Measurements from ENCODE around the gene CYSLTR1.
"Not testable (repeated sequence)": the region's sequence is repeated elsewhere in the genome, so short reads cannot be mapped to it uniquely, and the experiment has no call there.

CYSLTR1 gene, protein sequence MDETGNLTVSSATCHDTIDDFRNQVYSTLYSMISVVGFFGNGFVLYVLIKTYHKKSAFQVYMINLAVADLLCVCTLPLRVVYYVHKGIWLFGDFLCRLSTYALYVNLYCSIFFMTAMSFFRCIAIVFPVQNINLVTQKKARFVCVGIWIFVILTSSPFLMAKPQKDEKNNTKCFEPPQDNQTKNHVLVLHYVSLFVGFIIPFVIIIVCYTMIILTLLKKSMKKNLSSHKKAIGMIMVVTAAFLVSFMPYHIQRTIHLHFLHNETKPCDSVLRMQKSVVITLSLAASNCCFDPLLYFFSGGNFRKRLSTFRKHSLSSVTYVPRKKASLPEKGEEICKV

DNA sequence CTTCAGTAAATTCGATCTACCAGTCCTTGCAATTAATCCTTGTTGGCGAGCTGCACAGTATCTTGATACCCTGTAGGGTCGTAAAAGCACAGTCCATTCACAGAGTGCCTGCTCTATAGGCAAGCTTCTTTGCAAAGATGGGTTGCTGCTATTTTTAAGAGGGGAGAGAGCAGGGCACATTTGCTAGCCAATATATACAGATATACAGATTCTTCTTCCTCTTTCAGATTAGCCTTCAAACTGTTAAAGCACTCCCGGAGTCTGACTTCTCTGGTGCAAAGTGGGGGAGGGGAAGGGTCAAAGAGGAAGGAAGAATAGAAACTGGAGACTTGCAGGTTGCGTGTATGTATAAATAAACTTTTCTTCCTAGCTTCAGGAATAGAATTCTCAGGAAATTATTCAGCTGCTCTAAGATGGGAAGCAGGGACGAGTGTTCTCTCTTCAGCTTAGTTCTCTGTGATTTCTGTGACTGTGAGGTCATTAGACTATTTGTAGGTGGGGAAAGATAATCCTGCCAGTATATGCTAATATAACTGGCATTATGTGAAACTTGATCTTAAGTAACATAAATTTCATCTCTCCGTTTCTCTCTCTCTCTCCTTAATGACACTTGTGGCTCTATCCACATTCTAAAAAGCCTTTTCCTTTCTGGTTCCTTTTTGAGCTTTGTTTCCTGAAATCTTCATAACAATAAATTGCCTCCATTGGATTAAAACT lies at the start of gene CYSLTR1:
Gene CYSLTR1, minus strand, starts transcription at position 242 of the 717 bp plus-strand sequence. CDS start 53,865 bp downstream, outside the sequence.
- DNase-seq (ENCODE audit: low read depth in 2 of 2) = no peak

DNA sequence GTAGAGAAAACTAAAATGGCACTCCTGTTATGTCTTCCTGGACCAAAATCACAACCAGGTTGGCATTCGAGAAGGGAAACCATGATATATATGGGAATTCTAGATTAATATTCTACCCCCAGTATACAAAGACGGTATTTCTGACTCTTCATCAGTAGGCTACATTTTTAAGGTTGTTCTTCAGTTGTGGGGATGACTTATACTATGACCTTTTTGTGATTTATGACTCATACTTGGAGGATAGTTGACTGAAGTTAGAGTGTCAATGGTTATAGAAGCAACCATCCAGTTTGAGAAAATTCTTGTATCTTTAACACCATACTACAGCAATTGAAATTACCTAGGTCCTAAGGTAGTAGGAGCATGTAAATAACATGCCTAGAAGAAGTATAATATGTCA lies 49.8 kb upstream of the CYSLTR1 start:
- DNase-seq (ENCODE audit: low read depth in 2 of 2) = no peak

DNA sequence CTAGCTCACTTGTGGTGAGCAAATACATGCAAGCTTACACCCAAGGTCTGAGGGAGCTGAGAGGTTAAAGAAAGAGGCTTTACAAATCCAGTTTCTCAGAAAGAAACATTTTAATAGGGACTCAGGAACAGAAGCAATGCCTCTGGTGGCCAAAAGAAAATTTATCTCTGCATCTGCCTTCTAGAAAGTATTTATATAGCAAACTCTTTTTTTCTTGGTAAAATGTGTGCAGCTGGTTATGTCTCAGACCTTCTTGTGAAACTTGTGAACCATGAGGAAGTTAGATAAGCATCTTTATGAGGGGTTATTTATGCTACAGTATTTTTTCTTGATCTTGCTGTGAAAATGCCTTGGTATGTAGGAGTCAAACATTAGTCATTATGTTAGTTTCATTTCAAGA lies 48.5 kb upstream of the CYSLTR1 start:
- DNase-seq (ENCODE audit: low read depth in 2 of 2) = no peak

DNA sequence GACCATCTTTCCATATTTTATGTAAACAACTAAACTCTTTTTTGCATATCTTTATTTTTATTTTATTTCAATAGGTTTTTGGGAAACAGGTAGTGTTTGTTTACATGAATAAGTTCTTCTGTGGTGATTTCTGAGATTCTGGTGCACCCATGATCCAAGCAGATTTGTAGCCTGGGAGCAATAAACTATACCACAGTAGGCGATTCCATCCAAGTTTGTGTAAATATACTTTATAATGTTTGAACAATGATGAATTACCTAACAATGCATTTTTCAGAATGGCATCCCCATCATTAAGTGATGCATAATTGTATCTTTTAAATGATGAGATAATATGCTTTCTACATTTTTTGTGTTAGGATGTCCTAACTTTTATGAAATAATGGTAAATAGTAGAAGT lies 39.2 kb upstream of the CYSLTR1 start:
- DNase-seq (ENCODE audit: low read depth in 2 of 2) = no peak

DNA sequence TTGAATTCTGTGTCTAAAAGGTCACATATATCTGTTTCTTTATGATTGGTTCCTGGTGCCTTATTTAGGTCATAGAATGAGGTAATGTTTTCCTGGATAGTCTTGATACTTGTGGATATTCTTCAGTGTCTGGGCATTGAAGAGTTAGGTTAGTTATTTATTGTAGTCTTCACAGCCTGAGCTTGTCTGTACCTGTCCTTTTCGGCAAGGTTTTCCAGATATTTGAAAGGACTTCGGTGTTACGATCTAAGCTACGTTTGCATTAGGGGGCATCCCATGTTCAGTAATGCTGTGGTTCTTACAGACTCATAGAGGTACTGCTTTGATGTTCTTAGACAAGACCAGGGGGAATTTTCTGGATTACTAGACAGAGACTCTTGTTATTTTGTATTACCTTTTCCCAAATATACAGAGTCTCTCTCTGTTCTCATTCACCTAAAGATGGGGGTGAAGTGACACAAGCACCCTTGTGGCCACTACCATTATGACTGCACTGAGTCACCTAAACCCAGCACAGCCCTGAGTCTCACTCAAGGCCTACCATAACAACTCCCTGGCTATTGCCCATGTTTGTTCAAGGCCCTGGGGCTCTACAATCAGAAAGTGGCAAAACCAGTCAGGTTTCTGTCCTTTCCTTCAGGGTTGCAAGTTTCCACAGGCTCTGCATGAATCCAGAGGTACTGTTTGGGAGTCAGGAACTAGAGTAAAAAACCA lies 30.1 kb upstream of the CYSLTR1 start:
- no peak for DNase-seq (ENCODE audit: low read depth in 2 of 2)

DNA sequence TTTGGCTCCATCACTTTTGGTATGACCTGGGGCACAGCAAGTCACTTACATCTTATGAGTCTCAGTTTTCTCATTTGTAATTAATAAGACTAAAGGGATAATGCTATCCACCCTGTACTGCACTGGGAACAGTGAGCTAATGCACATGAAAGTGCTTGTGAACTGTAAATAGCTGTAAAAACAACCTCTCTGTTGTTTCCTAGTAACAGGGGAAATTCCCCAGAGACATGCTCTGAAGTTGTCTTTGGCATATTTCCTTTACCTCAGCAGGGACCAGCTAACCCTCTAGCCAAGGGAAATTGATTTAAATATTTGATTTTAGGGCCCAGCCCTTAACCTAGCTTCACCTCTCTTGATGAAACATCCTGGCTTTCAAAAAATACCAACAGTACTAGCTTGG lies 6.1 kb upstream of the CYSLTR1 start:
- DNase-seq (ENCODE audit: low read depth in 2 of 2) = no peak

DNA sequence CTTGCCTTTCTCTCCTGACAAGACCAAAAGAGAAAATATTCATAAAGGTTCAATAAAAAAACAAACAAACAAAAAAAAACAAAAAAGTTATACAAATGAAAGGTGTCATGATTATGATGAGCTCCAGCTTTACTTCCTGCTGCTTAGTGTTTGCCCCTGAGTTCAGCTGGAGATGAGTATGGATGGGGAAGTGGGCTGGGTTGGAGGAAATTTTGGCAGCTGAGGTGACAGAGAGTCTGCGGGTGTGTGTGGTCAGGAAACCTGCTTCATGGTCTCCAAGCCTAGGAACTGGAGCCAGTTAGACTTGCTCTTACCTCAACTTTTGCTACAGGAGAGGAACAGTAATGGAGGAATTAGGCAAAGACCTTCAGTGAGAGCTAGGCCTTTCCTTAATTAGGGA lies 4.3 kb upstream of the CYSLTR1 start:
- no peak for DNase-seq (ENCODE audit: low read depth in 2 of 2)

DNA sequence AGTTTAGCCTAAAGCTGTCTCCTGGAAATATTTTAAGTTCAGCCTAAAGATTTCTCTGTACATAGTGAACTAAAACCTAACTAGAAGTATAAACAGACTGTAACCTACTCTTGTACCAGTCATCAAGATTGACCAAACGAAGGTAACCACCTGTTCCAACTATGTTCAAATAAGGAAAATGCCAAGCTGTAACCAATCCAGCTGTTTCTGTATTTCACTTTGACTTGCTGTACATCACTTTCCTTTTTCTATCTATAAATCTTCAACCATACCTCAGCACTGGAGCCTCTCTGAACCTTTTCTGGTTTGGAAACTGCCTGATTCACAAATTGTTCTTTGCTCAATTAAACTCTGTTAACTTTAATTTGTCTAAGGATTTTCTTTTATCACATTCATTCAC lies 3.1 kb upstream of the CYSLTR1 start:
- DNase-seq (ENCODE audit: low read depth in 2 of 2) = no peak

DNA sequence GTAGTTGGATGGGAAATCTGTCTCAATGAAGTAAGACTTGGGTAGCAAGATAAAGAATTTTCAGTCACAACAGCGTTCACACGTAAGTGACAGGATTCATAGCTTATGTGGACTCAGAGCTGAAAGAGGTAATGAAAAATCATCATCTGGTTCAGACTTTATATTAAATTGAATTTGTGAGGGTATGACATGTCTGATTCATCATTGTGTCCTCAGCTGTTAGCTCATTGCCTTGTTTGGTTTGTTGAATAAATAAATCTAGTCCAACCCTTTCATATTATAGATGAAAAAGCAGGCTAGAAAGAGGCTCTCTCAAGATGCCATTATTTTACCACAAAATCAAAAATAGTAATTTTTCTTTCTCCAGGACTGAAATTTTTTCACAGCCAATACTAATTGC lies 2.7 kb upstream of the CYSLTR1 start:
- no peak for DNase-seq (ENCODE audit: low read depth in 2 of 2)

DNA sequence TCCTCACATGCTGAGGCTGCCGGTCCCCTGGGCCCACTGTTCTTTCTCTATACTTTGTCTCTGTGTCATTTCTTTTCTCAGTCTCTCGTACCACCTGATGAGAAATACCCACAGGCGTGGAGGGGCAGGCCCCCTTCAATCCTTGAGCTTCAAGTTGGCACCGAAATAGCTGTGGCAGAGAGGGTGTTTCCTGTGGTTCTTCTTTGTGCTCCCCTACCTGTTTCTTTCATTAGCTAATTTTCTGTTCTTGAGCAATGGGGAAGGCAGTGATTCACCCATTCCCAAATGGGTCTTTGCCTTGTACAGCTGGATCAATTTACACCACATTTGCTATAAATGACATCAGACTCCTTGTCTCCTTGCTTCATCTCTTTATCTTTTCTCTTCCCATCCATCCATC lies 2.1 kb upstream of the CYSLTR1 start:
- DNase-seq (ENCODE audit: low read depth in 2 of 2) = no peak

DNA sequence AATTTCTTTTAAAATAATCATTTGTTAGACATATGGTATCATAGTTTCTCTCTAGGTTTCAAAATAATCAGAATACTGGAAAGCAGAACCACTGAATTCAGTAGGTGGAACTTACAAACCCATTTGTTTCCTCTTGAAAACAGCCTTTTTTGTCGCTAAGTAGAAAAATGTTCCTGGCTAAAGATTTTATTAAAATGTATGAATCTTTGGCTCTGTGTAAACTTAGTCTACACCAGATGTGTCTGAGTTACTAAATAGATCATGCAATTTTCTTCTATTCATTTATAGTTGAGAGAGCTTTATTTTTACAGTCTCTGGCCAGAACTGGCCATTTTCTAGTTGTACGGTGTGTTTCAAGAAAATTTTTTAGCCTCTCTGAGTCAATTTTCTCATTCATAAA lies 1.0 kb downstream of the CYSLTR1 start:
- no peak for DNase-seq (ENCODE audit: low read depth in 2 of 2)

DNA sequence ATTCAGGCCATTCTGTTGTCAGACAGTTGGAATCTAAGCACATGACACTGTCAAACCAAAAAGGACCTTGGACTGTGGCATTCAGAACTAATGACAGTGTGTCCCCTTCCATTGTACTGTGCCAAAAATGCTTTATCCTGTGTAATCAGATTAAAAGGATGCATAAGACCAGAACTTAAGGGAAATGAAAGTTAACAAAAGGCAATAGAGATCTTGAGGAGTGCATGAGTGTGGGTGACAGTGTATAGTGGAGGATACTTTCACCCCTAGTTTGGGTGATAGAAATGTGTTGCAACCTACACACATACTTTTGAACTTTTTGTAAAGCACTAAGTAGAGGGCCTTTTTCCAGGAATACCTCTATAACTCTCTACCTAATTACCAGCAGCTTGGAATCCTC lies 4.5 kb downstream of the CYSLTR1 start:
- no peak for DNase-seq (ENCODE audit: low read depth in 2 of 2)

DNA sequence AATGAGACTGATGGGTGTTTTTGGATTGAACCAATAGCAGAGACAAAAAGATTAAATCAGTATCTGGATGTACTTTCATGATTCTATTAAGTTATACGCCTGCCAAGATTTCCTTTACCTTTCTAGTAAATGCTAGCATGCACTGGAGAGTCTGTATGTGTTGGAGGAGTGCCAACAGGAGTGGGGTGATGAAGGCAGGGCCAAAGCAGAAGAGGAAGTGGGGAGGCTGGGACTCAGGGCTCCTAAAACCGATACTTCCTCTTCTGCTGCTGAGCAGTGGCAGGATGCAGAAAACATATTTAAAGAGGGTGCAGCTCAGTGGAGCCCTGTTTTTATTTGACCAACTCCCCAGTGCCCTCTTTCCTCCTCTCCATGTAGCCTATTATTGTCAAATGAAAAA lies 5.6 kb downstream of the CYSLTR1 start:
- DNase-seq (ENCODE audit: low read depth in 2 of 2) = no peak

DNA sequence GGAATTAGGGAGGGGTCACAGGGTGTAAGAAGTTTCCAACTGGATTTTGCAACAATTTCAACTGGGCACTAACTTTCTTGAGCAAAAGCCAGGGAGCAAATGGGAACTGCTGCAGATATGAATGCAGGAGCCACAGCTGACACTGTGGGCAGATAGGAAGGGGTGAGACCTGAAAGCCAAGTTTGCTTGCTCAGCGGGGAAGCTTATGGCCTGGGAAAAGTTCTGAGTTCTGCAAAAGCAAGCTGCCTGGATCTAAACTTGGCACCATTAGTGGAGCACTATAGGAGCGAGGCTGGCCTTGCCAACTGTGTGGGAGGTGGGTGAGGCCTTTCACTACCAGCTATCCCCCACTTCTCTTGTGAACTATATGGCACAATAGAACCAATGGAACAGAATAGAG lies 11.1 kb downstream of the CYSLTR1 start:
- DNase-seq (ENCODE audit: low read depth in 2 of 2) = no peak

DNA sequence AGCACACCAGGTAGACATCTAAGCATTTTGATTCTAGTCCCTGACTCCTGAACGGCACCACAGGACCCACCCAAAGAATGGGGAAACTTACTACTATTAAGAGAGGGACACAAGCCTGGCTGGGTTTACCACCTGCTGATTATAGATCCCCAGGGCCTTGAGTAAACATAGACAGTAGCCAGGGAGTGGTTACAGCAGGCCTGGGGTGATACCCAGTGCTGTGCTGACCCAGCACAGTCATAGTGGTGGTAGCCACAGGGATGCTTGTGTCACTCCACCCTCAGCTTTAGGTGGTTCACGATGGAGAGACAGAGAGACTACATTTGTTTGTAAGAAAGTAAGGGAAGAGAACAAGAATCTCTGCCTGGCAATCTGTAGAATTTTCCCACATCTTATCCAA lies 11.7 kb downstream of the CYSLTR1 start:
- no peak for DNase-seq (ENCODE audit: low read depth in 2 of 2)

DNA sequence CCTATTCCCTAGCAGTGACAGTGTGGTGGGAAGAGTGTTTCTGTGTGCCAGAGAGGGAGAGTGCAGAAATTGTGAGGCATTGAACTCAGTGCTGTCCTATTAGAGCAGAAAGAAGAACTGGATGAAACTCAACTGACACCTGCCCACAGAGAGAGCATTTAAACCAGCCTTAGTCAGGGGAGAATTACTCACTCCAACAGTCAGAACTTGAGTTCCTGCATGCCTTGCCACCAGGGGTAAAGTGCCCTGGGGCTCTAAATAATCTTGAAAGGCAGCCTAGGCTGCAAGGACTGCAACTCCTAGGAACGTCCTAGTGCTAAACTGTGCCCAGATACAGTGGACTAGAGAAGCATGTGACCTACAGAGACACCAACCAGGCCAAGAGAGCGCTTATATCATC lies 12.8 kb downstream of the CYSLTR1 start:
- no peak for DNase-seq (ENCODE audit: low read depth in 2 of 2)

DNA sequence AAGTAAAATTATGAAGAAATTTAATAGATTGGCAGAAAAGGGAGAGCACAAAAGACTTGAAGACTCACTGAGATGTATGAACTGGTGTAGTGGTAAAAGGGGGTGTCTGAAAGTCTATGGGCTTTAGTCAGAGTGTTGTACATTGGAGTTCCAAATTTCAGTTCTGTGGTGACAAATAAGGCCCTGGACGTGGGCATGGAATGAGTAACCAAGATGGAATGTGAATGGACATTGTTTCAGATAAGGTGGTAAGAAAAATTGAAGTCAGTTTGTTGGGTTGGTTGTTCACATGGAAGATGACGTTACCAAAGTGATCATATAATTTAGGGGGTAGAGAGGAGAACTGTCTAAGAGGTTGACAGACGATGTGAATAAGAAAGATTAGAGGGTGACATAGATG lies 13.9 kb downstream of the CYSLTR1 start:
- no peak for DNase-seq (ENCODE audit: low read depth in 2 of 2)

DNA sequence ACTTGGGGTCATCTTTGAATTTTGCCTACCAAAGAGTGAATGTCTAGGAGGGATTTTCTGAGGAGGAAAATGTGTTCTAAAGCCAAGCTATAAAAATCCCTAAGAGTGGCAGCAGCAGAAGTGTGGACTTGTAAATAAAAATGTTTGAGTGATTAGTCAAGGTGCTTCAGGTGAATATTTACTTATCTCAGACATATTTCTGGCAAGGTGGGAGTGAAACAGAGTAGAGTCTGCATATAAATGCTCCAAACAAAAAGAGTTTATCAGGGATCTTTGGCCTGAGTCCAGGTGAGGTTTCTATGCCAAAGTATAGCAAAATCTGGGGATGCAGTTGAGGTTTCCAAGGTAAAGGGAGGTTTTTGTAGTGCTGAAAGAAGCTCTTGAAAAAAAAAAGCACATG lies 19.7 kb downstream of the CYSLTR1 start:
- DNase-seq (ENCODE audit: low read depth in 2 of 2) = no peak

DNA sequence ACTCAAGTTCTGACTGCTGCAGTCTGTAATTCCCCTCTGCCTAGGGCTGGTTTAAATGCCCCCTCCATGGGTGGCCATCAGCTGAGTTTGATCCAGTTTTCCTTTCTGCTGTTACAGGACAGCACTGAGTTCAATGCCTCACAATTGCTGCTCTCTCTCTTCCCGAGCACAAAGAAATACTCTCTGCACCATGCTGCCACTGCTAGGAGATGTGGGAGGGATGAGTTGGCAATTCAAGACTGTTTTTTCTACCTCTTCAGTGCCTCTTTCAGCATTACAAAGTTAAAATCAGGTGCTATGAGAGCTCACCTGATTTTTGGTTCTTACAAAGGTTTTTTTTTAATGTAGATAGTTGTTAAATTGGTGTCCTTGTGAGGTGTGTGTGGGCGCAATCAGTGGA lies 24.3 kb downstream of the CYSLTR1 start:
- DNase-seq (ENCODE audit: low read depth in 2 of 2) = no peak

DNA sequence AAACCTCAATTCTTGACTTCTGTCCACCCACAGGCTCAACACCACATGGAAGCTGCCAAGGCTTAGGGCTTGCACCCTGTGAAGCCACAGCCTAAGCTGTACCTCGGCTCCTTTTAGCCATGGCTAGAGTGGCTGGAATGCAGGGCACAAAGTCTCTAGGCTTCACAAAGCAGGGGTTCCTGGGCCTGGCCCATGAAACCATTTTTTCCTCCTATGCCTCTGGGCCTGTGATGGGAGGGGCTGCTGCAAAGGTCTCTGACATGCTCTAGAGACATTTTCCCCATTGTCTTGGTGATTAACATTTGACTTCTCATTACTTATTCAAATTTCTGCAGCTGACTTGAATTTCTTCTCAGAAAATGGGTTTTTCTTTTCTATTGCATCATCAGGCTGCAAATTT lies 26.5 kb downstream of the CYSLTR1 start:
- not testable (repeated sequence) for DNase-seq (ENCODE audit: low read depth in 2 of 2)

DNA sequence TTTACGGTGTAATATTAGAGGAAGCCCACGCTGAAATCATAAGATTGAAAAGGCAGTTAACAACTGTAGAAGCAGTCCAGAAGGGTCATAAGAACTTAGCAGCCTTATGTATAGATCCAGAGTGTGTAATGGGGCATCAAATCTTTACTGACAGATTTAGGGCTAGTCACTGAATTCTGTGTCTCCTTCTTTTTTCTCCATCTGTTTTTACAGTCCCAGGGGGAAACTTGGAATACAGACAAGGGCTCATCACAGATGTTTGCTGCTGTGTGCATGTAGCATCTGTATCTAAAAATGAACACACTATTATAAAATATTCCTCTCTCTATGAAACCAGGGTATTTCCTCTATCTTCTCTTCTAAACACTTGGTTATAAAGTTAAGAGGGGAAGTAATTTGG lies 43.9 kb downstream of the CYSLTR1 start:
- DNase-seq (ENCODE audit: low read depth in 2 of 2) = no peak

DNA sequence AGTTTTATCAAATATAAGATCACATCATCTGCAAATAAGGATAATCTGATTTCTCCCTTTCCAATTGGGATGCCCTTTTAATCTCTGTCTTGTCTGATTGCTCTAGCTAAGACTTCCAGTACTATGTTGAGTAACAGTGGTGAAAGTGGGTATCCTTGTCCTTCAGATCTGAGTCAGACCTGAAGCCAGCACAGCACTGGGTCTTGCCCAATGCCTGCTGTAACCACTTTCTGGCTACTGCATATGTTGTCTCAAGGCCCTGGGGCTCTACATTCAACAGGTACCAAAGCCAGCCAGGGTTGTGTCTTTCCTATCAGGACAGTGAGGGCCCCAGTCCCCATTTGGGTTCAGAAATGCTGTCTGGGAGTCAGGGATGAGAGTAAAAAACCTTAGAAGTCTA lies 90.3 kb downstream of the CYSLTR1 start:
- no peak for DNase-seq (ENCODE audit: low read depth in 2 of 2)

DNA sequence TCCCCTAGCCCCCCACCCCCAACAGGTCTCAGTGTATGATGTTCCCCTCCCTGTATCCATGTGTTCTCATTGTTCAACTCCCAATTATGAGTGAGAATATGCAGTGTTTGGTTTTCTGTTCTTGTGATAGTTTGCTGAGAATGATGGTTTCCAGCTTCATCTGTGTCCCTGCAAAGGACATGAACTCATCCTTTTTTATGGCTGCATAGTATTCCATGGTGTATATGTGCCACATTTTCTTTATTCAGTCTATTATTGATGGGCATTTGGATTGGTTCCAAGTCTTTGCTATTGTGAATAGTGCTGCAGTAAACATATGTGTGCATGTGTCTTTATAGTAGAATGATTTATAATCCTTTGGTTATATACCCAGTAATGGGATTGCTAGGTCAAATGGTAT lies 101.4 kb downstream of the CYSLTR1 start:
- not testable (repeated sequence) for DNase-seq (ENCODE audit: low read depth in 2 of 2)

All from activated CD8-positive, alpha-beta memory T cell treated with anti-CD3 and anti-CD28 coated beads for 4 hours (primary cell).